Stimulated activated CD4-positive, alpha-beta T cell treated with anti-CD3 and anti-CD28 coated beads, Interleukin-1b, Interleukin-23, amount 100 ng/mL, for 48 hours (primary cell): ENCODE data around the gene LCLAT1.
A peak's percentile ranks its signal among the peaks of the same experiment; 100 is the strongest.

Experiments
- DNase-seq: peaks from one replicate; pipeline ENCODE4 v3.0.0-alpha.2; 2020

The LCLAT1 gene

GRCh38 chr2:30424231-30424630 is 22.8 kb upstream of the LCLAT1 start:
- no peak for DNase-seq

- no peak for DNase-seq
Measured at GRCh38 chr2:30425326-30425725, 21.7 kb upstream of the LCLAT1 start.

- DNase-seq: no peak
Measured at GRCh38 chr2:30427606-30428347, 19.3 kb upstream of the LCLAT1 start.

GRCh38 chr2:30428348-30428662 is 18.7 kb upstream of the LCLAT1 start:
- no peak for DNase-seq

- DNase-seq: peak; percentile 37
Measured at GRCh38 chr2:30428827-30429461, 18.1 kb upstream of the LCLAT1 start.

- DNase-seq: no peak
Measured at GRCh38 chr2:30433541-30434299, 13.3 kb upstream of the LCLAT1 start.

GRCh38 chr2:30434708-30435107 is 12.3 kb upstream of the LCLAT1 start:
- DNase-seq: no peak

- DNase-seq: no peak
Measured at GRCh38 chr2:30436859-30437435, 10.1 kb upstream of the LCLAT1 start.

- no peak for DNase-seq
Measured at GRCh38 chr2:30437809-30438548, 9.1 kb upstream of the LCLAT1 start.

- DNase-seq: no peak
Measured at GRCh38 chr2:30439296-30439695, 7.8 kb upstream of the LCLAT1 start.

- DNase-seq: peak; percentile 20
Measured at GRCh38 chr2:30439879-30440278, 7.2 kb upstream of the LCLAT1 start.

GRCh38 chr2:30441023-30441422 is 6.0 kb upstream of the LCLAT1 start:
- DNase-seq: no peak

- no peak for DNase-seq
Measured at GRCh38 chr2:30443081-30443480, 4.0 kb upstream of the LCLAT1 start.

GRCh38 chr2:30444273-30444672 is 2.8 kb upstream of the LCLAT1 start:
- DNase-seq: no peak

- DNase-seq: no peak
Measured at GRCh38 chr2:30445266-30445821, 1.7 kb upstream of the LCLAT1 start.

- no peak for DNase-seq
Measured at GRCh38 chr2:30446602-30447148, 371 bp upstream of the LCLAT1 start.

GRCh38 chr2:30448308-30448707 is 1.3 kb downstream of the LCLAT1 start:
- no peak for DNase-seq

- no peak for DNase-seq
Measured at GRCh38 chr2:30448866-30449265, 1.8 kb downstream of the LCLAT1 start.

- no peak for DNase-seq
Measured at GRCh38 chr2:30450025-30450424, 3.0 kb downstream of the LCLAT1 start.

- DNase-seq: no peak
Measured at GRCh38 chr2:30453498-30453897, 6.5 kb downstream of the LCLAT1 start.

- no peak for DNase-seq
Measured at GRCh38 chr2:30454571-30454970, 7.5 kb downstream of the LCLAT1 start.

- no peak for DNase-seq
Measured at GRCh38 chr2:30455114-30455738, 8.2 kb downstream of the LCLAT1 start.
